H1 (cell line): Measurements from ENCODE around the gene FAM234A. TPM values are rescaled to one million over a fixed set of nuclear protein-coding genes. Genes with fewer than 3 reads are reported as not detected.

Experiments
- GABPA ChIP-seq: IDR thresholded peaks from 2 replicates; pipeline ENCODE4 v1.6.1; 2011; ENCODE audit warnings: mild to moderate bottlenecking, low read length, moderate library complexity, borderline replicate concordance; ENCODE audit not compliant: insufficient read depth
- GTF2F1 ChIP-seq: IDR thresholded peaks from 2 replicates; pipeline ENCODE4 v1.6.1; 2012; ENCODE audit warnings: low read depth, low read length, improper control_type of control experiment, borderline replicate concordance
- KDM4A ChIP-seq: IDR thresholded peaks from one replicate; pipeline ENCODE4 v1.7.1; 2012; ENCODE audit warnings: low read depth, mild to moderate bottlenecking, moderate library complexity, low read length, inconsistent platforms; ENCODE audit not compliant: severe bottlenecking
- RNF2 ChIP-seq: fragments of 200-900, 300-1000 bp; sonication (generic); IDR thresholded peaks from 2 replicates; pipeline ENCODE4 v1.7.1; 2016; ENCODE audit warnings: borderline replicate concordance, low read depth, mild to moderate bottlenecking, antibody characterized with exemption, low read length; ENCODE audit not compliant: poor library complexity, severe bottlenecking; ENCODE audit errors: missing control alignments
- SIN3A ChIP-seq, 2 experiments: IDR thresholded peaks in 1 of 2; conservative IDR thresholded peaks in 1 of 2; 2 replicates each; pipeline ENCODE4 v1.6.1; 2011 to 2012; ENCODE audit warnings: low read length in 2 of 2, improper control_type of control experiment in 1 of 2, low read depth in 1 of 2, mild to moderate bottlenecking in 1 of 2
- SP1 ChIP-seq: IDR thresholded peaks from 2 replicates; pipeline ENCODE4 v1.6.1; 2011; ENCODE audit warnings: low read depth, low read length
- SRF ChIP-seq: IDR thresholded peaks from 2 replicates; pipeline ENCODE4 v1.6.1; 2011; ENCODE audit warnings: mild to moderate bottlenecking, low read depth, low read length, moderate library complexity
- TCF12 ChIP-seq: IDR thresholded peaks from 2 replicates; pipeline ENCODE4 v1.6.1; 2011; ENCODE audit warnings: low read depth, mild to moderate bottlenecking, low read length
- polyA plus RNA-seq, 7 experiments: library from polyadenylated mRNA; depleted of rRNA in 3 of 7; stranded (reverse) in 5 of 7; unstranded in 2 of 7; fragments of >200 nt in 5 of 7; fragments of 200-250 nt in 2 of 7; gene quantifications; 1 replicate in 5 of 7; 2 replicates in 1 of 7; 4 replicates in 1 of 7; pipeline versions ENCODE4 v1.2.1 to v1.2.3, GENCODE V29; 2011 to 2013; ENCODE audit warnings: missing spikeins in 2 of 7, mixed read lengths in 2 of 7
- total RNA-seq: library from RNA; stranded (reverse); fragmentation: NEBNext Ultra II Directional; extraction: Animal tissue kit (Norgen Biotek cat#: 25700); gene quantifications from 2 replicates; pipeline ENCODE4 v1.2.1, GENCODE V29; 2021

Gene FAM234A
- total and polyA plus RNA-seq, 2 of the 8 experiments (the other 6 are each of a cell fraction or from before 2014, with no cell fraction given) = 80.6 to 104 TPM

DNA sequence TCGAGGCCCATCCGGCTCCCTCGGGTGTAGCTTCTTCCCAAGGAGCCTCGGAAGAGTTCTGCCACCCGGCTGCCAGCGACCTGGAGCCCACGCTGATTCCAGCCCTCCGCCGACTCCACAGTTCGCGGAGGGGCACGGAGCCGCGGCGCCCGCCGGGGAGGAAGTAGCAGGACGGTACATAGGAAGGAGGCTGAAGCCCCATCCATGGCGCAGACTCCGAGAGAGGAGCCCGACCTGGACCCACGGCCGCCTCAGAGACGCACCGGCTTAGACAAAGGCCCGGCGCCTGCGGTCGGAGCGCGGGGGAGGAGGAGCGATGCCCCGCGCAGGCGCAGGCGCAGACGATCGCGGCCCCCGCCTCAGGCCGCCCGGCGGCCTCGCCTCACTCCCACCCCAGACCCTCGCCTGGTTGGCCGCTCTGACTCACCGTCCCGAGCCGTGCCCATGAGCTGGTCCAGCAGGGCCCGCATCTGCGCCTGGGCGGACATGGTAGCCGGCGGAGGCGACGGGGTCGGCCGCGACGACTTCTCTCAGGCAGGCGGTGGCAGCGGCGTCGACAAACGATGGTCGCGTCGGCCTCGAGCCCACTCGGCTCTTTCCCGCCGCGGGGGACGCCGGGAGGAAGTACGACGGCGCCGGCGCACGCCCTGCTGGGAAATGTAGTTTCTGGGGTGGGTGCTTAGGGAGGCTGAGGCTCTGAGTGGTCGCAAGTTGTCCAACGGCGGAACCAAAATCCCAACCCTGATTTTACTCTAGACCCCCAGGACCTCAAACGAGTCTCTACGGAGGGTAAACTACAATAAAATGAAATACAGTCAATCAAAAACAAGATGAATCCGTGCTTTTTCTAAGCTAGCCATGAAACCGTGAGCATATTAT is 5.5 kb upstream of the FAM234A start, which contains the start of gene LUC7L (continued):
- peak; percentile 89; the same call in 1 of the 2 replicates for TF ChIP-seq GABPA
- peak; percentile 92 for TF ChIP-seq KDM4A
- TF ChIP-seq RNF2 = no peak
- no peak for TF ChIP-seq GTF2F1
- no peak for TF ChIP-seq SRF
- TF ChIP-seq SP1 = 0 out of 2 replicates have a peak, but pooled peaks have one; percentile 33
- no peak for TF ChIP-seq TCF12
- peak in 1 of 2 experiments; percentile 82; a peak in 2 of 4 replicates for TF ChIP-seq SIN3A (conservative IDR thresholded peaks at IDR 0.05 in 1 of 2, IDR thresholded peaks at IDR 0.05 in 1 of 2; ENCODE audit: low read depth in 1 of 2, low read length in 2 of 2)
